ENCODE data around the gene COX5A.
"Not testable (repeated sequence)": the region's sequence is repeated elsewhere in the genome, so short reads cannot be mapped to it uniquely, and the experiment has no call there.

COX5A gene

DNA sequence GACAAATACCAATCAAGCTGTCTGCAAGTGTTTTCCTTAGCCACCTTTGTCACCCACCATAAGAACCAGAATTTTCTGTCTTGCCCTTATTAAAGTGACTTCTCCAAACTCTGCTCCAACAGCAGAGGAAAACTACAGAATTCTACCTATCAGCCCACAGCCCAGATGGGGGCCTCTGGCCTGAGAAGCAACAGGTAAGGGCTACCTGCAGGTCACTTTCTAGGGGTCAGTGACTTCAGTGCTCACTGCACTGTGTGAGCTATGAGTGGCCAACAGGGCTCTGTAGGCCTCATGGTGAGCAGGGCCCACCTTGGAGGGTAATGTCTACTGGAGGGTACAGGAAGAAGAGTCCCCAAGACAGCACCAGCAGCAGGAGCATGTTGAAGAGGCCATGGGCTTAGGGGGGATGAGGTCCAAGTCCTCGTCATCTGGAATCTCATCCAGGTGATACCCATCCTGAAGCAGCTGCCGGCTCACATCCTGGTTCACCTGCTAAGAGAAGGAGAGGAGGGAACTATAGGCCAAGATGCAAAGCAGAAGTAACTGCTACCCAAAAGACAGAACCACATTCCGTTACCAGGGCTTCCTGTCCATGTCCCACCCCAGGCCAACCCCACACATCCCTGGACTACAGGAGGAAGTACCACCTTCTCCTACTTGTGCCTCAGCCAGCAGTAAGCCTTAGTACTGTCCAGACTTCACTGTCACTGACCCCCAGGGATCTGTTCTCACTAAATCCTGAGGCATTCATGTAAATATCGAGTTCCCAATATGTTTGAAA lies 35.4 kb downstream of the COX5A start:
- DNase-seq (ENCODE audit: extremely low read depth in 1 of 2, low read depth in 1 of 2): no peak

DNA sequence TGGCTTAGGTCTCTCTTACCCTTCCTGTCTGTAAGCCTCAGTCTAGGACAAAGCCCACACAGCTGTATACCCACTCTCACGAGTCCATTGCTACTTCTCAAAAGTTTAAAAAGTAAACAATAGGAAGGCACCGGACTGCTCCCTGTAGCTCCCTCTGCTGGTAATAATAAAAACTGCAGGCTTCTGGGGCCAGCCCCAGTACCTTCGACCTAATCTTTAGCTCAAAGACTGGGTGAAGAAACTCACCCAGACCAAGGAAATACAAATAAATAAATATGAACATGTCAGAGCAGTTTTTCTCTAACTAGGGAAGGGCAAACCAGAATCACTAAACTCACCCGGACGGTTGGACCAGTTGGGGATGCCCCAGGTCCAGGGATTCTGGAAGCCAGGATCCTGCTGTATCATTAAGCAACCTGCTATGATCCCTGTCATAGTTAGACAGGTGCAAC lies 36.2 kb downstream of the COX5A start:
- DNase-seq (ENCODE audit: extremely low read depth in 1 of 2, low read depth in 1 of 2): peak in 1 of 2 donors; percentile 35

DNA sequence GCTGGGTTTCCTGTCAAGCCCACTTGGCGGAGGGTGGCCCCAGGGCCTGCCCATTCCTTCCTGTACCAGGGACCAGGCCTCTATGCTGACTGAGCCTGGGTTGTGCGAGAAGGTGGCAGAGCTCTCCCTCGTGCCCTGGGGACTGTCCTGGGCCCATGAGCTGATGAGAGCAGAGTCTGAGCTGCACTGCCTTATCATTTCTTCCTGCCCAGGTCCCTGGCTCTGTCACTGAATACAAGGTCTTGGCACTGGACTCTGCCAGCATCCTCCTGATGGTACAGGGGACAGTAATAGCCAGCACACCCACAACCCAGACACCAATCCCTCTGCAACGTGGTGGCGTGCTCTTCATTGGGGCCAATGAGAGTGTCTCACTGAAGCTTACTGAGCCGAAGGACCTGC lies 40.6 kb downstream of the COX5A start:
- no peak for DNase-seq (ENCODE audit: extremely low read depth in 1 of 2, low read depth in 1 of 2)

DNA sequence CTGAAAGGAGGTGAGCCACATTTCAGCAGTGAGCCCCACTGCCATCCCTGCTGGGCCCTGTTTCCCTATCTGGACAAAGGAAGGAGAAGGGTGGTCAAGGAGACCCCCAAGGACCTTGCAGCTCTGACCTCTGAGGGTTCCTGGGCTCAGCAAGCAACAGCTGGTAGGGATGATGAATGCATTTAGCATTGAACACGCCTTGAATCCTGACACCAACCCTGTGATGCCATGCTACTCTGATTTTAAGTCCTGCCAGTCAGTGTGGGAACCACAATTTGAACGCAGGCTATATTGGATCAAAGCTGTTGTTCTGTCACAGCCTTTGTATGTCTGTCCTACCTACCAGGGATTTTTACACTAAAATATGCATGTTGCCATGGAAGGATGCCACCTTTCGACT lies 41.6 kb downstream of the COX5A start:
- DNase-seq (ENCODE audit: extremely low read depth in 1 of 2, low read depth in 1 of 2): no peak

DNA sequence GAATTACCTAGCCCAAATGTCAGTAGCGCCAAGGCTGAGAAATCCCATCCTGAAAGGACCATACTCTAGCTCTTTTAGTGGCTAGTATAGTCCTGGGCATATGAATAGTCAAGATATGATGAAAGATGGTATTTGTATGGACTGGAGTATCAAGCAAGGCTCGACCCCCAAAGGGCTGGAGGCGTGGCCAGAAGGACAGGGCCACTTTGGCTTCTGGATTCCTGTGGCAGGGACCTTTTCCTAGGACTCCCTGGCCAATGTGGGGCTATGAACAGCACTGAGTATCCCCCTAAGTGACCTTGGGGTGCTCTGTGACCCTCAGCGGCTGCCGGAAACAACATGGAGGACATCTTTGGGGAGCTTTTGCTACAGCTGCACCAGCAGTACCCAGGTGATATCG lies 42.0 kb downstream of the COX5A start:
- DNase-seq (ENCODE audit: extremely low read depth in 1 of 2, low read depth in 1 of 2): no peak

DNA sequence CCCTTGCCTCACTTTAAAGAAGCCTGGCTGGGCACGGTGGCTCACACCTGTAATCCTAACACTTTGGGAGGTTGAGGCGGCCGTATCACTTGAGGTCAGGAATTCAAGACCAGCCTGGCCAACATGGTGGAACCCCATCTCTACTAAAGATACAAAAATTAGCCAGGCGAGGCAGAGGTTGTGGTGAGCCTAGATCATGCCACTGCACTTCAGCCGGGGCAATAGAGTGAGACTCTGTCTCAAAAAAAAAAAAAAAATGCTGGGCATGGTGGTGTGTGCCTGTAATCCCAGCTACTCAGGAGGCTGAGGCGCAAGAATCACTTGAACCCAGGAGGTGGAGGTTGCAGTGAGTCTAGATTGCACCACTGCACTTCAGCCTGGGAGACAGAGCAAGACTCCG lies 43.5 kb downstream of the COX5A start:
- not testable (repeated sequence) for DNase-seq (ENCODE audit: extremely low read depth in 1 of 2, low read depth in 1 of 2)

DNA sequence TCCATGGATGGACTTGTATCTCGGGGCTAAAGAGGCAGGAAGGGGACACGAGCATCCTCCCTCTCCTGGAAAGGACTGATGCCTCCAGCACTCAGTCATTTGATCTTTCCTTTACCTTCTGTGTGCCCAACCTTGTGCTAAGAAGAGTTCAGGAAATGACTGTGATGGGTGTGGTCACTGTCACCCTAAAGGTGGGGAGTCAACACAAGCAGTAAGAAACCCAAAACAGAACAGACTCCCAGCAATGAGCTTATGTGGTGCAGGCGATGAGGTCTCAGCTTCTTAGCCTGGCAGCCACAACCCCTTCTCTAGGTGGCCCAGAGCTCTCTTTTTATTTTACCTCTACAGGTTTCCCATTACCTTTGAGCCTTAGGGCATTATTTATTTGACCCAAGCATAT lies 44.2 kb downstream of the COX5A start:
- no peak for DNase-seq (ENCODE audit: extremely low read depth in 1 of 2, low read depth in 1 of 2)

DNA sequence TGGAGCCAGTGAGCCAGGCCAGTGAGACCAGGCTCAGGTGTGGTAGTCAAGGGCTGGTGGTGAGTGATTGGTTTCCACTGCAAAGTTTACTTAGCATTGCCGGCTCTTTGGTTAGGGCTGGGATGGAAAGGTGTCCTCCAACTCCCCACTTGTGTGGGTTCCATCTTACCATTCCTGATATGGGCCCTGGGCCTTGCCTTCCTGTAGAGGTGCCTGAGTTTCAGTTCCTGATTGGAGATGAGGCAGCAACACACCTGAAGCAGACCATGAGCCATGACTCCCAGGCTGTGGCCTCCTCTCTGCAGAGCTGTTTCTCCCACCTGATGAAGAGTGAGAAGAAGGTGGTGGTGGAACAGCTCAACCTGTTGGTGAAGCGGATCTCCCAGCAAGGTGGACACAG lies 44.9 kb downstream of the COX5A start:
- DNase-seq (ENCODE audit: extremely low read depth in 1 of 2, low read depth in 1 of 2): no peak

DNA sequence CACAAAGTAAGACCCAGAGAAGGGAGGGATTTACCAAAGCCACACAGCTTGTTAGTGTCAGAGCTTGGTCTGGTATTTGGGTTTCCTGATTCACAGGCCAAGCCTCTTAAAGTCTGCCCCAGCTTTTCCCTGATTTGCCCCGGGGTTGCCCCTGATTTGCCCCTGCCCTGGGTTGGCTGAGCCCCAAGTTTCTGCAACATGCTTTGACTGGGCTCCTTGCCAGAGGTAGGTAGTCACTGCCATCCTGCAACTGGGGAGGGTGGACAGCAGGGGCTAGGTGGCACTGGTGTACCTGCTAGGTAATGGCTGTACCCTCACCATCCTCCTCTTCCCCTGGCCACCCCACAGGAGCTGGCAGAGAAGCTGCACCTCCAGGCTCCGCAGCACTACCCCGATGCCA lies 45.6 kb downstream of the COX5A start:
- DNase-seq (ENCODE audit: extremely low read depth in 1 of 2, low read depth in 1 of 2): no peak

DNA sequence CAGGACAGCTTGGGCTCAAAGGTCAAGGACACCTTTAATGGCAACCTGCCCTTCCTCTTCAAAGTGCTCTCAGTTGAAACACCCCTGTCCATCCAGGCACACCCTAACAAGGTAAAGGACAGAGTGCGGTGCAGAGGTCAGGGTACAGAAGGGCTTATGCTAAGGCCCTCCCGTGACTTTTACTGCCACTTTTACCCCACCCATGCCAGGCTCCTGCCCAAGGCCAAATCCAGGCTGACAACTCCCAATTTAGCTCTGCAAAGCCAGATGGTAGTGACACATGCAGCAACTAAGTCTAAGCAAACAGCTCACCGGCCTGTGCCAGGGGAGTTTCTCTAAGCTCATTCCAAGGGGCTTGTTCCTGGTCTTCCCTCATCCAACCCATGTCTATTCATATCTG lies 46.4 kb downstream of the COX5A start:
- DNase-seq (ENCODE audit: extremely low read depth in 1 of 2, low read depth in 1 of 2): no peak

DNA sequence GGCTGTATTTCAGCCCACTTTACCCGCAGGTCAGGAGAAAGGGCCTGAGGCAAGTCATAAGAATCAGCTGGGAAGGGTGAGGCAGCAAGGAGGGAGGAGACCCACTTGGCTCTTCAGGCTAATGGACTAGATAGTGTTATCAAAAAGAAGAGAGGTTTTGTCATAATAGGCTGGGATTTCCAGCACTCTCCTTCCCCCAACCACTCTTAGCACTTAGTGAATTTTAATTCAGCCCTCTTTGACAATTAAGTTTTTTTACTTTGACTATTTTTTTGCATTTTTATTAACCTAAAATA lies 47.3 kb downstream of the COX5A start:
- DNase-seq (ENCODE audit: extremely low read depth in 1 of 2, low read depth in 1 of 2): no peak

DNA sequence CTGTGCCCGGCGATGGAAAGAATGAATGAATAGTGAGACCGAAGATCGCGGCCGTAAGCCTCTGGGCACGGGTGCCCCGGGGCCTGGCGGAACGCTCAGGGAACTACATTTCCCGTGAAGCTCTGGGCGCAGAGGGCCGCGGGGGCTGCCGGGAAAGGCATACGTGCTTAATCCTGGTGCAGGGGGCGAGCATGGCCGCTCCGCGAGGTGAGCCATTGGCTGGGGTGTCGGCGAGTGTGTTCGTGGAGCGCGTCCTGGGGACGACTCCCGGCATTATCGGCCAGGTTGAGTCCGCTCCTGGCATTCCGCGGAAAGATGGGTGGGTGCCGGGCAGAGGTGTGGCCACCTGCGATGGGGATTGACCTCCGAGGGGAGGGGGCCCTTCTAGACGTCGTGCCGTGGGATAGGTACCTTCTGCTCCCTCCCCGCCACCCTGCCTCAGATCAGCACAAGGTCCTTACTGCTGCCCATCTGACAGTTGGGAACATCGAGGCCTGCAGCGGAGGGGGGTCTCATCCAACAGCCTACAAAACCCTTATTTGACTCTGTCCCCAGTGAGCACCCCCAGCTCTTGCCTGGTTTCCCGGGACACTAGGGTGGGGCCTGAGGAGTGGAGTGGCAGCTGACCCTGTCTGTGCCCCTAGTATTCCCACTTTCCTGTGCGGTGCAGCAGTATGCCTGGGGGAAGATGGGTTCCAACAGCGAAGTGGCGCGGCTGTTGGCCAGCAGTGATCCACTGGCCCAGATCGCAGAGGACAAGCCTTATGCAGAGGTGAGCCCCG lies 47.8 kb downstream of the COX5A start, which contains the start of gene MPI:
MPI (plus strand) TSS at position 160 of the 782 bp plus-strand sequence; CDS start at position 192, 32 bp downstream.
- peak; percentile 49 to 74 for DNase-seq (ENCODE audit: extremely low read depth in 1 of 2, low read depth in 1 of 2)

DNA sequence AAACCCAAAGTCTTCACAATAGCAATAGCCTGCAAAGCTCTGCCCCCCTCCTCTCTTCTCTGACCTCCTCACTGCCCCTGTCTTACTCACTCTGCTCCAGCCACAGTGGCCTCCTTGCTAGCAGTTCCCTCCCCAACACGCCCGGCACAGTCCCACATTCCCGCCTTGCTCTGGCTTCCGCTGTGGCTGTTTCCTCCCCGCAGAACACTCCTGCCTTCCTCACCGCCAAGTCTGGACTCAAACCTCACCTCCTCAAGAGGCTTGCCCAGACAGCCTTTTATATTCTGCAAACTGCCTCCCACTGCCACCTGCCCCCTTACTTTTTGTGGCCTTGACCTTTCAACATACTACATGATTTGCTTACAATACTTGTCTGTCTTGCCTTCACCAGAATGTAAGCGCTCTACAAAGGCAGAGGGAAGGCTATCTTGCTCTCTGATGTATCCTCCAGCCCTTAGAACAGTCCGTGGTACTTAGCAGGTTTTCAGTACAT lies 48.4 kb downstream of the COX5A start:
- no peak for DNase-seq (ENCODE audit: extremely low read depth in 1 of 2, low read depth in 1 of 2)

DNA sequence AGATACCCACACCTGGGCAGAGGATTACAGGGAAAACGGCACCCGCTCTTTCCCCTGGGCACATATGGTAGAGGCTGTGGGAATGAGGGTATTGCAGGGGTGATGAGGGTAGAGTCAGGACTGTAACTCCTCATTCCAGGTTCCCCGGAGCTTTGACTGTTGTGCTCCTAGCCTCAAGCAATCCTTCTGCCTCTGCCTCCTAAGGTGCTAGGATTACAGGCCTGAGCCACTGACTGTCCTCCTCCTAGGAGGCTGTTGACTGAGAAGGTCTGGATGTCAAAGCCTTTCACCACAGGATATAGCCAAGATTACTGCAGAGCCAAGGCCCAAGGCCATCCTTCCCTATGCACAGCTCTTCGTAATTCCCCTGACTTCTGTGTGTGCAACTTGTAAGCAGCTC lies 49.2 kb downstream of the COX5A start:
- DNase-seq (ENCODE audit: extremely low read depth in 1 of 2, low read depth in 1 of 2): no peak

DNA sequence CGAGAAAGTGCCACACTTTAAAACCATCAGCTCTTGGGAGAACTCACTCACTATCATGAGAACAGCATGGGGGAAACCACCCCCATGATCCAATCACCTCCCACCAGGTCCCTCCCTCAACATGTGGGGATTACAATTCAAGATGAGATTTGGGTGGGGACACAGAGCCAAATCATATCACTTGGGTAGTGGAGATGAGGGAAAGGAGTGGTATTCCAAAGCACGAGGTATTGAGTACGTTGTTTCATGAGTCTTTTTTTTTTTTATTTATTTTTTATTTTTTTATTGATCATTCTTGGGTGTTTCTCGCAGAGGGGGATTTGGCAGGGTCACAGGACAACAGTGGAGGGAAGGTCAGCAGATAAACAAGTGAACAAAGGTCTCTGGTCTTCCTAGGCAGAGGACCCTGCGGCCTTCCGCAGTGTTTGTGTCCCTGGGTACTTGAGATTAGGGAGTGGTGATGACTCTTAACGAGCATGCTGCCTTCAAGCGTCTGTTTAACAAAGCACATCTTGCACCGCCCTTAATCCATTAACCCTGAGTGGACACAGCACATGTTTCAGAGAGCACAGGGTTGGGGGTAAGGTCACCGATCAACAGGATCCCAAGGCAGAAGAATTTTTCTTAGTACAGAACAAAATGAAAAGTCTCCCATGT lies 50.2 kb downstream of the COX5A start:
- DNase-seq (ENCODE audit: extremely low read depth in 1 of 2, low read depth in 1 of 2): not testable (repeated sequence)

DNA sequence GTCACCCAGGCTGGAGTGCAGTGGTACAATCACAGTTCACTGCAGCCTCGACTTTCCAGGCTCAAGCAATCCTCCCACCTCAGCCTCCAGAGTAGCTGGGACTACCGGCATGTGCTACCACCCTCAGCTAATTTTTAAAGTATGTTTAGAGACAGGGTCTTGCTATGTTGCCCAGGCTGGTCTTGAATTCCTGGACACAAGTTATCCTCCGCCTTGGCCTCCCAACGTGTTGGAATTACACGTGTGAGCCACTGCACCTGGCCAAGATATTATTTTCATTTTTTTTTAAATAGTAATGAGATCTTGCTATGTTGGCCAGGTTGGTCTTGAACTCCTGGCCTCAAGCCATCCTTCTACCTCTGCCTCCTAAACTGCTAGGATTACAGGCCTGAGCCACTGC lies 52.4 kb downstream of the COX5A start:
- no peak for DNase-seq (ENCODE audit: extremely low read depth in 1 of 2, low read depth in 1 of 2)

DNA sequence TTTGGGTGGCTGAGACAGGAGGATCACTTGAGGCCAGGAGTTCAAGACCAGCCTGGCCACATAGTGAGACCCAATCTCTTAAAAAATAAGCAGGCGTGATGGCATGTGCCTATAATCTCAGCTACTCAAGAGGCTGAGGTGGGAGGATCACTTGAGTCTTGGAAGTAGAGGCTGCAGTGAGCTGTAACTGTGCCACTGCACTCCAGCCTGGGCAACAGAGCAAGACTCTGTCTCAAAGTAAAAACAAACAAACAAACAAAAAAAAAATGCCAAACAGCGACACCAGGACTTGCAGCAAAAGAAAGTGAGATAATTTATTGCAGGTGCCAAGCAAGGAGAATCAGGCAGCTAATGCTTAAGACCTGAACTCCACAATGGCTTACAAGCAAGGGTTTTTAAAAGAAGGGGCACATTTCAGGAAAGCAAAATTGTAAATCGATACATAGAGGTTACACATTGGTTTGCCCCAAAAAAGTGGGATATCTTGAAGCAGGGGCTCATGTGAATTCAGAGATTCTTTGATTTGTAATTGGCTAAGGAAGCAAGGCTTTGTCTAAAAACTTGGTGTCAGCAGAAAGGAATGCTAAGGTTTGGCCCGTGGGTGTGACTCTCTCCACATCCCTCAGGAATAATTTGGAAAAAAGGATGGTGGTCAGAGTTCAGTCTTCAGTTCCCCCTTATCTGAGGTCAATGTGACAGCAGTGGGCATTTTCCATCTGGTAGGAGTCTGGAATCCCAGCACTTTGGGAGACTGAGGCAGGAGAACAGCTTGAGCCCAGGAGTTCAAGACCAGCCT lies 53.2 kb downstream of the COX5A start:
- no peak for DNase-seq (ENCODE audit: extremely low read depth in 1 of 2, low read depth in 1 of 2)

DNA sequence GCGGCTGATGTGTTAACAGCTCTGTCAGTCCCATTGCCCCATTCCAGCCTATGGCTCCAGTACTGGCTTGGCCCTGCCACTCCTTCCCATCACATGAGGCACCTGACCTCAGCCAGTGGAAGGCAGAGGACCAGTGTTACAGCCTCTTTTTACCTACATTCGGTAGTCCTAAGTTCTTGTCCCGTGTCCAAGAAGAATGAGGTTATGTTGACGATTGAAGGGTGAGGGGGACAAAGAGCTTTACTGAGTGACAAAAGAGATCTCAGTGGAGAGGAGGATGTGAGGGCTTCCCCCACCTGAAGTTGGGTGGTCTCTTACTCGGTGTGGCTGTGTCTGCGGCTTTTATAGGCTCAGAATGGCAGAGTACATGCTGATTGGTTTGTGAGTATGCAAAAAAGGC lies 55.3 kb downstream of the COX5A start:
- no peak for DNase-seq (ENCODE audit: extremely low read depth in 1 of 2, low read depth in 1 of 2)

DNA sequence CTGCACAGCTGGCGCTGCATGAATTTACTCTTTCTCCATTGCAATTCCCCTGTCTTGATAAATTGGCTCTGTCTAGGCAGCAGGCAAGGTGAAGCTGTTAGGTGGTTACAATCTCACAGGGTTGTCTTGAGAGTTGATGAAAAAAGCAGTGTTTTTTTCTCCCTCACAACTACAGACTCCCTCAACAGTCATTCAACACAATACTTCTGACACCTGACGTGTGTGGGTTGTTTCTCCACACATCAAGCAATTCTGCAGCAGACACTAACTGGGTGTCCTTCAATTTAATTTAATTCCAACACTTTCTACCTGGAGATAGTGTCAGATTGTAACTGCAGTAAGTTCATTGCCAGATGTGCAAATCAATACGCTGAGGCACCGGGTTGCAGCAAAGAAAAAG lies 59.6 kb downstream of the COX5A start:
- no peak for DNase-seq (ENCODE audit: extremely low read depth in 1 of 2, low read depth in 1 of 2)

DNA sequence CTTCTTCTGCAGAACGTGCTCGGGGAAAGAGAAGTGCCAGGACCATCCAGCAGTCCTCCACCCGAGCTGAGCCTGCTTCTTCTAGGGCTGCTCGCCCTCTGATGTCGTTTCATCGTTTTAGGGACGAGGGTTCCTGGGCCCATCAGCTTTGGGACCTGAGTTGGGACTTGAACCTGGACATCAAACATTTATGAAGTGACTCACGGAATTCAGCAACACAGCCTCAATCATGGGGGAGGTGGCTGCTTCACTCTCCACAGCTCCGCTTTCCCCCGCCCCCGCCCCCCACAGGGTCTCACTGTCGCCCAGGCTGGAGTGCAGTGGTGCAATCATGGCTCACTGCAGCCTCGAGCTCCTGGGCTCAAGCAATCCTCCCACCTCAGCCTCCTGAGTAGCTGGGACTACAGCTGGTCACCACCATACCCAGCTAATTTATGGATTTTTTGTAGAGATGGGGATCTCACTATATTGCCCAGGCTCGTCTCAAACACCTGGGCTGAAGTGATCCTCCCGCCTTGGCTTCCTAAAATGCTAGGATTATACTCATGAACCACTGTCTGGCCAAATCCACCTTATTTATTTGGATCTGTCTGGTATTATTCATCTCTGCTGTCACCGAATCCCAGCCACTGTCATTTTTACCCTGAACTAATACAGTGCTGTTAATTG lies 64.0 kb downstream of the COX5A start:
- no peak for DNase-seq (ENCODE audit: extremely low read depth in 1 of 2, low read depth in 1 of 2)

All from activated CD8-positive, alpha-beta memory T cell treated with anti-CD3 and anti-CD28 coated beads for 1 hour (primary cell).